Epithelial cell of esophagus (primary cell): ENCODE data around the gene ATF5.
A peak's percentile ranks its signal among the peaks of the same experiment; 100 is the strongest.

ENCODE experiments used
- DNase-seq: peaks from one replicate; pipeline ENCODE4 v3.0.0; 2010; ENCODE audit warnings: low read depth
- H3K4me3 ChIP-seq: 2 replicates; pipeline ENCODE4 v1.5.1; 2011; ENCODE audit warnings: mild to moderate bottlenecking, low read length, control low read depth
- TF ChIP-seq, protein P1 (sequence below): IDR thresholded peaks from 2 replicates; pipeline ENCODE4 v1.5.1; 2011; ENCODE audit warnings: low read depth, mild to moderate bottlenecking, low read length, control low read depth, inconsistent platforms; ENCODE audit not compliant: insufficient read depth; ENCODE audit errors: missing control alignments

ATF5 gene

DNA sequence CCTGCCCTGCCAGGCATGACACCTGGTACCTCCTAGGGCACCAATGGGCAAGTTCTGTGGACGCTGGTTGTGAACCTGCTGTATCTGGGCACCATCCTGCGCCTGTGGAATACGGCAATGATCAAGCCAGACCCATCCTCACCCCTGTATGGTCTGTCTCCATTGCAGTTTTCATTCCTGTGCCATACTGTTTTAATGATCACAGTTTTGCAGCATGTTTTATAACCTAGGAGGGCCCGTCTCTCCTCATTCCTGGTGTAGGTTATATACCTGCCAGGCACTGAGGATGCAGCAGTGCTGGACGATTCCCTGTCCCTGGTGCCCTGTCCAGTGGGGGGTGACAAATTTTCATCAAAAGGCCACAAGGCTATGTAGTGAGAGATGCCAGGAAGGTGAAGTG is 45.9 kb upstream of the ATF5 start:
- no peak for DNase-seq
- TF ChIP-seq, protein P1, sequence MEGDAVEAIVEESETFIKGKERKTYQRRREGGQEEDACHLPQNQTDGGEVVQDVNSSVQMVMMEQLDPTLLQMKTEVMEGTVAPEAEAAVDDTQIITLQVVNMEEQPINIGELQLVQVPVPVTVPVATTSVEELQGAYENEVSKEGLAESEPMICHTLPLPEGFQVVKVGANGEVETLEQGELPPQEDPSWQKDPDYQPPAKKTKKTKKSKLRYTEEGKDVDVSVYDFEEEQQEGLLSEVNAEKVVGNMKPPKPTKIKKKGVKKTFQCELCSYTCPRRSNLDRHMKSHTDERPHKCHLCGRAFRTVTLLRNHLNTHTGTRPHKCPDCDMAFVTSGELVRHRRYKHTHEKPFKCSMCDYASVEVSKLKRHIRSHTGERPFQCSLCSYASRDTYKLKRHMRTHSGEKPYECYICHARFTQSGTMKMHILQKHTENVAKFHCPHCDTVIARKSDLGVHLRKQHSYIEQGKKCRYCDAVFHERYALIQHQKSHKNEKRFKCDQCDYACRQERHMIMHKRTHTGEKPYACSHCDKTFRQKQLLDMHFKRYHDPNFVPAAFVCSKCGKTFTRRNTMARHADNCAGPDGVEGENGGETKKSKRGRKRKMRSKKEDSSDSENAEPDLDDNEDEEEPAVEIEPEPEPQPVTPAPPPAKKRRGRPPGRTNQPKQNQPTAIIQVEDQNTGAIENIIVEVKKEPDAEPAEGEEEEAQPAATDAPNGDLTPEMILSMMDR: no peak
- no peak overlapping the region for H3K4me3 ChIP-seq

DNA sequence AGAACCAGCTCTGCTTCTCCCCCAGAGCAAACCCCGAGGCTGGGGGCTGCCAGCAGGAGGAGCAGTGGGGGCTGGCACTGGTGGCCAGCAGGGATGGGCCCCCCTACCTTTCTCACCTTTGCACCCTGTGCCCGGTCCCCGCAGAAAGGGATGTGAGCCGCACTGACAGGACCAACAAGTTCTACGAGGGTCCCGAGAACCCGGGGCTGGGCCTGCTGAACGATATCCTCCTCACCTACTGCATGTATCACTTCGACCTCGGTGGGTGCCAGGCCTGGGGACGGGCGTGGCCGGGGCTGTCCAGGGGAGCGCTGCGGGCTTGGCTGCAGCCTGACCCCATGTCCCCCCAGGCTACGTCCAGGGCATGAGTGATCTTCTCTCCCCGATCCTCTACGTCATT is 44.9 kb upstream of the ATF5 start:
- TF ChIP-seq, protein P1: no peak
- H3K4me3 ChIP-seq: no peak overlapping the region
- no peak for DNase-seq

DNA sequence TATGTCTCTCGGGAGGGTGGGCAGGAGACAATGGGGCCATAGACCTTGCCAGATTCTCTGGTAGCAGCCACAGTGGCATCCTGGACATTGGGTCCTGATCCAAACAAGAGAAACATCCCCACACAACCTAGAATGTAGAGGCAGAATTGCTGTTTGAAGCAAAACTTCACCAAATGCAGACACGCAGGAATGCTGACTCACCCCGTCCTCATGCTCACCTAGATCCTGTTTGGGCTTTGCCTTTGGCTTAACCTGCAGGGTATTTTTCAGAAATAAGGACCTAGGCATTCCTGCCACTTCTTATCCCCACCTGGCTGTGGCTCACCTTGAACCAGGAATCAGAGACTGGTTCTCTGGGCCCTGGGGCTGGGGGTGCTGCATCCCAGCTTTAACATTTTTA is 44.2 kb upstream of the ATF5 start:
- TF ChIP-seq, protein P1: no peak
- no peak overlapping the region for H3K4me3 ChIP-seq

DNA sequence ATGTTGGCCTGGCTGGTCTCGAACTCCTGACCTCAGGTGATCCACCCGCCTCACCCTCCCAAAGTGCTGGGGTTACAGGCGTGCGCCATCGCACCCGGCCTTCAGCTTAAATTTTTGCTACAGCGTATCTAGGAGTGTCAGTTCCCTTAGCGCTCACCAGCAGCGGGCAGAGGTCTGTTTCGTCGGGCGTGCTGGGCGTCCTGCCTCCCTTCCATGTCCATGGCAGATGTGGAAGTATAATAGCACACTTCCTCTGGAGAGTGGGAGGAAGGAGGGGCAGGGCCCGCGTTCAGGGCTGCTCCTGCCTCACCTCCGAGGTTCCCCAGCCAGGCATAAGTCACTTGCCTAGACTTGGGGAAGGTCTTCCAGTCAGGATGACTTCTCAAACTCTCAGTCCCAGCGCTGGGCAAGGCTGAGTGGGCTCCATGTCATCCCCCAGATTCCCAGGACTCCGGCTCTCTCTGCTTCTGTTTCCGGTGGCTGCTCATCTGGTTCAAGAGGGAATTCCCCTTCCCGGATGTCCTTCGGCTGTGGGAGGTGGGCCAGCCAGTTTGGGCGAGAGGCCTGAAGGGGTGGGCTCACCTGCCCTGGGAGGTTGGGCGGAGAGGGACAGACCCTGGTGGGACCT is 41.9 kb upstream of the ATF5 start:
- TF ChIP-seq, protein P1: no peak
- DNase-seq: no peak
- no peak overlapping the region for H3K4me3 ChIP-seq

More for the DNA sequence above, 44.2 kb upstream of the ATF5 start:
- DNase-seq: peak; percentile 43

DNA sequence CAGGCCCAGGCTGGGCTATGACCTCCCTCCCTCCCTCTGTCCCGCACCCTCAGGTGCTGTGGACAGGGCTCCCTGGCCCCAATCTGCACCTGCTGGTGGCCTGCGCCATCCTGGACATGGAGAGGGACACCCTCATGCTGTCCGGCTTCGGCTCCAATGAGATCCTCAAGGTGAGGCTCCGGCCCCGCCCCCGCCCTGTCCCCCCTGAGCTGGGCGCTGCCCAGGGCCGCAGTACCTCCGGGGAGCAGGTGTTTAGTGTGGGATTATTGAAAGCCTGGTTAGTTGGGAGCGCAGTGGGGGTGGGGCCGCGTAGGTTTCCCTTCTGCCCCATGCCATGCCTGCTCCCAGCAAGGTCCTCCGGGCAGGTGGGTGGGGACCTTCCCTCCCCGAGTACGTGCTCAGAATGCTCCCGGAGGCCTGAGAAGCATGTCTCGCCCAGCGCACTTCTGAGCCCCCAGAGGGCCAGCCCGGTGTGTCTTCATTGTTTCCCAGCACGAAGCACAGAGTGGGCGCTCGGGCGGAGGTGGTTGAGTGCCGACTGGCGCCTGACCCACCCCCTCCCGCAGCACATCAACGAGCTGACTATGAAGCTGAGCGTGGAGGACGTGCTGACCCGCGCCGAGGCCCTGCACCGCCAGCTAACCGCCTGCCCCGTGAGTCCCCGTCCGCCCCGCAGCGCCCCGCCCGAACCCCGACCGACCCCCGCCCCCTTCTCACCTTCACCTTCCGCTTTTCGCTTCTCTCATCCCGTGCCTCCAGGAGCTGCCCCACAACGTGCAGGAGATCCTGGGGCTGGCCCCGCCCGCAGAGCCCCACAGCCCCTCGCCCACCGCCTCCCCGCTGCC is 41.1 kb upstream of the ATF5 start:
- no peak for DNase-seq
- no peak overlapping the region for H3K4me3 ChIP-seq
- TF ChIP-seq, protein P1: no peak

DNA sequence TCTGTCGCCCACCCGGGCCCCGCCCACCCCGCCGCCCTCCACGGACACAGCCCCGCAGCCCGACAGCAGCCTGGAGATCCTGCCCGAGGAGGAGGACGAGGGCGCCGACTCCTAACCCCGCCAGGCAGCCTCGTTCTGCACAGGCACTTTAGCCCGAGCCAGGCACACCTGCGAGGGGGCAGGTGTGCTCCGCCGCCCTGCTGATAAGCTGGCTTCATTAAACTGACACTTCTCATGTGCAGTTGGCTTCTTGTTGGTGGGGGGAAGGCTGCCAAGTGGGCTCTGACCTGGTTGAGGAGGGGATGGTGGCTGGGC is 40.5 kb upstream of the ATF5 start:
- TF ChIP-seq, protein P1: no peak
- no peak for DNase-seq
- H3K4me3 ChIP-seq: no peak overlapping the region
